HG03039 (cell line): Measurements from ENCODE around the gene PTPRD.
A peak's percentile ranks its signal among the peaks of the same experiment; 100 is the strongest.
"Not testable (repeated sequence)": the region's sequence is repeated elsewhere in the genome, so short reads cannot be mapped to it uniquely, and the experiment has no call there.

Experiments
- ATAC-seq: cut with Tn5 transposase; IDR thresholded peaks from one replicate; pipeline ENCODE4 v1.9.1; 2021; ENCODE audit warnings: mild to moderate bottlenecking, moderate library complexity; ENCODE audit not compliant: unreplicated experiment

Gene PTPRD

GRCh38 chr9:9998491-9999287 lies 614.1 kb downstream of the PTPRD start:
- no peak for ATAC-seq

- ATAC-seq: no peak
Observed at GRCh38 chr9:9997585-9997984, 615.2 kb downstream of the PTPRD start.

GRCh38 chr9:9996259-9996658 lies 616.5 kb downstream of the PTPRD start:
- no peak for ATAC-seq

DNA sequence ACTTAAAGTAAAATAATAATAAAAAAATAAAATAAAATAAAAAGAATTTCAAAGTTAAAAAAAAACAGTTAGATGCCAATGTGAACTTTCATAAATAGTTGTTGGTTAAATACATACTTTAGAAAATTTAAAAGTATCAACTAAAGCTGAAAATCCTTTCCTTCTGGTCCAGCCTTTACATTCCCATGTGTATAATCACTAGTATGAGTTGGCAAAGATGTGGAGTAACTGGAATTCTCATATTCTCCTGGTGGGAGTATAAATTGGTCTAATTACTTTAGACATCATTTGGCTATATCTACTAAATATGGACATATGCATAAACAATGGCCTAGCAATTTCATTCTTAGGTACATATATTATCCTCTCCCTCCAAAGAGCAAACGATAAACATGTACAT lies 619.9 kb downstream of the PTPRD start:
- no peak for ATAC-seq

- no peak for ATAC-seq
Observed at GRCh38 chr9:9973062-9973461, 639.7 kb downstream of the PTPRD start.

GRCh38 chr9:9970514-9970913 lies 642.3 kb downstream of the PTPRD start:
- no peak for ATAC-seq

DNA sequence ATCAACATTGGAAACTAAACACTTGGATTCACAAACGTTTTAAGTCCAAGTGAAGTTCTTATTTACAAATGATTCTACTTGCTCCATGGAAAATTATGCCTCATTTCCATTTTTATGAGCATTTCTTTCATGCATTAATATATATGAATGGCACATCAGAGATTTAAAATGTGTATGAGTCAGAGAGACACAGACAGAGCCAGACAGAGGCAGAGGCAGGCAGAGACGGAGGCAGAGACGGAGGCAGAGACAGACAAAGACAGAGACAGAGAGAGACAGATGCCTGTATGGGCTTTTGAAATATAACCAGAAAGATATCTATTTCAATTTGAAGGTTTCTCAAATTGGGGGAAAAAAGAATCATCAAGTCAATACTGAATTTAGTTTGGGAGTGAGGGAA lies 649.0 kb downstream of the PTPRD start:
- no peak for ATAC-seq

DNA sequence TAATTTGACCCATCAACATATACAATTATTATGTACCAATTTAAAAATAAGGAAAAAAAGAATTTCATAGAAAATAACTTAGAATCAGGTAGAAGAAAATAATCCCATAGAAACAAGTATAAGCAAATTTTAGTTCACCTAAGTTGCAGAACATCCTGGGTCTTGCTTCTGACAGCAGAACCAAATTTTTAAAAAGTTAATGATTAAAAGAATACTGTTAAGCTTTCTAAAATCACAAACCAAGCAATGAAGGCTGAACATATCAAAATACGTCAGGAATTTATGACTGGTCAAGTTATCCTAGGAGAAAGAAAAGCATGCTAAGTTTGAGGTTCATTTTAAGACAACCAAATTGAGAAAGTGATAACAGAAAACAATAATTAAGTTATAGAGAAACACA lies 650.9 kb downstream of the PTPRD start:
- ATAC-seq: no peak

- no peak for ATAC-seq
Observed at GRCh38 chr9:9961487-9961886, 651.3 kb downstream of the PTPRD start.

DNA sequence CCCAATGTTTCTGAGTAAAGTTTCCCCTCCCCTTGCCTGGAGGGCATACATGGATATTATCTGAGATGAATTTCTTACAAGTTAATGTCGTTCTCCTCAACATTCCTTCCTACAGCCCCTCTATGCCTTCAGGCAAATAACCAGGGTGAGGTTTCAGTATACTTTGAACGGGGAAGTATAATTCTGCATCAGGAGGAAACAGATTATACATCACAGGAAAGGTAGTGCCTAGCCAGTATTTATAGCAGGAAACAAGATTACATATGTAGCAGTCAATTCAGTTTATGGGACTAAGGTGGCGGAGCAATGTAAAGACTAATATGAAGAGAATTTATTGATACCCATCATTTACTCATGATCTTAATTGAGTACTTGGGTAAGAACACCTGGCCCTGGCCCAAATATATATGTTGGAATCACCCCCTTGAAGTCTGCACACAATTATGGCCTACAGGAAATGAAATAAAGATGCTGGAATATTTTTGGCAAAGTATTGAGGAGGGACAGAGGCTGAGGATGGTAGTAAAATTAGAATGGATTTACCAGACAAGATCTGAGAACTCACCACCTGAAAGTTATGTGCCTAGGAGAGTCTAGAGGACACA lies 661.1 kb downstream of the PTPRD start:
- ATAC-seq: no peak

- ATAC-seq: no peak
Observed at GRCh38 chr9:9950813-9951212, 662.0 kb downstream of the PTPRD start.

GRCh38 chr9:9949978-9950377 lies 662.8 kb downstream of the PTPRD start:
- ATAC-seq: no peak

- no peak for ATAC-seq
Observed at GRCh38 chr9:9949368-9949767, 663.4 kb downstream of the PTPRD start.

DNA sequence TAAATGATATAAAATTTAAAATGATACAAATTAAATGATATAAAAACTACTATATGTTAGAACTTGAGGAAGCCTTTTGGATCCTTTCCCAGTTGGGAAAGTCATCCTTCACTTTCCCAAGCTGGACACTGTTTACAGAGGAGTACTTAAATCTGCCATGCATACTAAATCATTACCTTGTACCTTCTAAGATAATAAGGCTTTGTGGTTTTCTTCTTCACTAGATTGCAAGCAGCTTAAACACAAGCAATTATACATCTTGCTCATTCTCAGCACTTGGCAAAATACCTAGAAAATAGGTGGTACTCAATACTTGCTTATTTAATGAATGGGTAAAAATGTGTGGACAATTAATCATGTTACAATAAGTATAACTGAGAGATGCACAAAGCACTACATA lies 666.8 kb downstream of the PTPRD start:
- no peak for ATAC-seq

DNA sequence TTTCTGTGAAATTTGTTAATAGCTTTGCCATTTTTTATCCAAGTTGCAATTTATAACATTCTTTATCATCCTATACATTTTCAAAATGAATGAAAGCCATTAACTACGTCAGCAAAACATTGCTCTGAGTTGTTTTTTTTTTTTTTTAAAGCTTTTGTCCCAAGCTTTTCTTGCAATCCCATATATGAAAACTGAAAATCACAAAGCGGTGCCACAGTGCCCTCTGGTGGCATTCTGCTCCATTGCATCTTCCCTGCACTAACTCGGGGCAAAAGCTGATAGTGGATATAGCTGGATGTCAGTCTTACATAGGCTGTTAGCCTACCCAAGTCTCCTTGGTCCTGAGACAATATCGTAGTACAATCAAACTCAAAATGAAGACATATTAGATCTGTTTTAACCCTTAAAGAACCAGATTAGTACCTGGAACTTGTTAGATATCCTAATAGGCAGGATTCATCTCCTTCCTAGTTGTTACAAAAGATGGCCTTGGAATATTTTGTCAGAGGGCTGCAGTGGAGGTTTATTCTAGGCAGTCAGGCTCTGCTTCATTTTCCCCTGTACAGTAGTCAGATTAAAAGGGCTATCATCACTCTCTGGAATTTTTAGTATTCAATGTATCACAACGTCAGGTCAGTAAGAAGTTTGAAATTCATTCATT lies 669.9 kb downstream of the PTPRD start:
- ATAC-seq: peak; percentile 87

- ATAC-seq: no peak
Observed at GRCh38 chr9:9938432-9938831, 674.4 kb downstream of the PTPRD start.

- ATAC-seq: not testable (repeated sequence)
Observed at GRCh38 chr9:9931464-9931863, 681.3 kb downstream of the PTPRD start.

DNA sequence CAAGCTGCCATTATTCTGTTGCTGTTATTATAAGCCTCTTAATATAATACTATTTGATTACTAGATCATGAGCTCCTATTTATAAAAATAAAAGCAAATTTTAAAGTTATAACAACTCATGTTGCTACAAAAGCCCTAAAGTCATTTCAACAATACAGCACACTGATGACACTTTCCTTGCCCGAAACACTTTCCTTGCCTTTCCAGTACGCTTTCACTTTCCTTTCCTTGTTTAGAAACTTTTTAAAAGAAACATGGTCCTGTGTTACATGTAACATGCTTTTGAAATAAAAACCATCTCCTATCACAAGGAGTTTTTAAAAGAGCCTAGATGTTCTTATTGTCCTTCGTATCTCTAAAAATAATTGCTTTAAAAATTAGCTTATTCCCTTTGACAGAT lies 688.4 kb downstream of the PTPRD start:
- no peak for ATAC-seq

- ATAC-seq: no peak
Observed at GRCh38 chr9:9921805-9922204, 691.0 kb downstream of the PTPRD start.

DNA sequence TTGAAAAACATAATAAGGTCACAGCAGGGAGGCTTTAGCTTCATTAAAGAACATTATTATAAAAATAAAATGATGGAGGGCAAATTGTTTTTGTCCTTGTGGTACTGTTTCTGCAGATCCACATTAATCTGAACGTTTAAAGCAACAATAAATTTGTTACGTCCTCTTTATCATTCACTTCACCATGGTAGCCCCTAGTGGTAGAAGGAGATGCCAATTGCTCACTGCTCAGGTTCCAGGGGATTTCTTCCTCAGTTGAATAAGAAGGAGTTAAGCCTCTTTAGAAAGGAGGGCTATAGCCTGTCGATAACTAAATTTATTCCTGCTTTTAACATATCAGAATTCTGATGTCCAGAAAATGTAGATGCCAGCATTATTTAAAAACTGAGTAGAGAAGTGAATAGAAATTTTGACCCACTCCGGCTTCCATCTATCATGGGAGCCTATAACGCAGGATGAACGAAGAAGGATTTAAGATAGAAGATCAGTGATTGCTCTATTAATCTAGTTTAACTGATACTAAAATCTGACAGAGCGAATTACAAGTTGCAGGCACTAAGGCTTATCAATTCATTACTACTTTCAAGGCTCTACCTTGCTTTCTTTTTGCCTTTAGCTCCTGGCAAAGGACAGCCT lies 692.3 kb downstream of the PTPRD start:
- ATAC-seq: no peak

DNA sequence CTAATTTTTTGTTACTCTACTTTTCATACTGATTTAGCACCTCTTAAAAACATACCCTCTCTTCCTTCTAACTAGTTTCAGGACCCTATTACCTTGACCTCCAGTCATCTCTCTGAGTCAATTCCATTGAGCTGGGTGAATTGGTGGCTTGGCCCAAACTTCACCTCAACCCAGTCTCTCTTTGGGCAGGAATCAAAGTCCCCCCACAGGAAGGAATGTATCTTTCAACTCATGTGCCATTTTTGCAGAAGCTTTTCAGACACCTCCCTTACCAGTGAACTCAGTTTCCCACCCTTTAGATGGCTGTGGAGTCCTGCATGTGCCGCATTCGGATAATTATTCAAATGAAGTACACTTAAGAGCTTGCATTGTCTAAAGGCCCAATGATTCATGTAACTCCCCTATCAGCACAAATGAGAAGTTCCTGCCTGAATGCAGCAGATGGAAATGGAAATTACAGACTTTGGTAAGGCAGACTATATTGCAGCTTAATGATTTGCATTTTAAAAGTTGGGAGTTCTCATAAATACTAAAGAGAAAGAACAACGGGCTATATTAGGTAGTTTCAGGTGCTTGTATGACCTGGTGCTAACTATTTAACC lies 693.5 kb downstream of the PTPRD start:
- ATAC-seq: no peak
